Smooth muscle cell (in vitro differentiated cells): ENCODE data around the gene BUD13. TPM values are rescaled to one million over a fixed set of nuclear protein-coding genes. Genes with fewer than 3 reads are reported as not detected.

Source experiments
- DNase-seq: peaks from one replicate; lab custom pipeline; 2025; ENCODE audit not compliant: unreplicated experiment; lab: John Stamatoyannopoulos, UW
- H2AFZ ChIP-seq: fragments of 200-600 bp; sonication (generic); 2 replicates; pipeline ENCODE4 v1.6.0; 2016; ENCODE audit warnings: antibody characterized with exemption, low read depth, mild to moderate bottlenecking
- H3F3A ChIP-seq: fragments of 200-600 bp; sonication (generic); 2 replicates; pipeline ENCODE4 v1.6.0; 2017; ENCODE audit warnings: antibody characterized with exemption, low read depth
- H3K27ac ChIP-seq: fragments of 200-600 bp; sonication (generic); 2 replicates; pipeline ENCODE4 v1.5.1; 2016; ENCODE audit warnings: low read depth, mild to moderate bottlenecking
- H3K27me3 ChIP-seq: fragments of 200-600 bp; sonication (generic); 2 replicates; pipeline ENCODE4 v1.6.1; 2016; ENCODE audit warnings: low read depth, mild to moderate bottlenecking
- H3K36me3 ChIP-seq: fragments of 200-600 bp; sonication (generic); 2 replicates; pipeline ENCODE4 v1.5.1; 2016; ENCODE audit warnings: low read depth
- H3K4me1 ChIP-seq: fragments of 200-600 bp; sonication (generic); 2 replicates; pipeline ENCODE4 v1.5.1; 2016; ENCODE audit warnings: low read depth
- H3K4me2 ChIP-seq: fragments of 200-600 bp; sonication (generic); 2 replicates; pipeline ENCODE4 v1.6.0; 2016; ENCODE audit warnings: mild to moderate bottlenecking
- H3K4me3 ChIP-seq: fragments of 200-600 bp; sonication (generic); 2 replicates; pipeline ENCODE4 v1.5.1; 2016; ENCODE audit warnings: mild to moderate bottlenecking
- H3K79me2 ChIP-seq: fragments of 200-600 bp; sonication (generic); 2 replicates; pipeline ENCODE4 v1.6.0; 2016; ENCODE audit warnings: low read depth, mild to moderate bottlenecking
- H3K9ac ChIP-seq: fragments of 200-600 bp; sonication (generic); 2 replicates; pipeline ENCODE4 v1.6.0; 2016; ENCODE audit warnings: low read depth
- H3K9me3 ChIP-seq: fragments of 200-600 bp; sonication (generic); replicated peaks from 2 replicates; pipeline ENCODE4 v1.5.1; 2016; ENCODE audit warnings: low read depth
- H4K20me1 ChIP-seq: fragments of 200-600 bp; sonication (generic); 2 replicates; pipeline ENCODE4 v1.6.0; 2016; ENCODE audit warnings: low read depth
- CTCF ChIP-seq: fragments of 200-600 bp; sonication (generic); IDR thresholded peaks from 2 replicates; pipeline ENCODE4 v1.5.1; 2017; ENCODE audit warnings: borderline replicate concordance, mild to moderate bottlenecking, antibody characterized with exemption; ENCODE audit not compliant: insufficient read depth, poor library complexity, severe bottlenecking
- WGBS: methylation state at CpG from one replicate; pipeline ENCODE4 v1.1.7; 2016; ENCODE audit warnings: low lambda C conversion rate; 5-methylcytosine and 5-hydroxymethylcytosine counted together
- polyA plus RNA-seq: library from polyadenylated mRNA; unstranded; fragments of >200 nt; fragmentation: Nextera tagmentation; extraction: Ambion mirVana; gene quantifications from 2 replicates; pipeline ENCODE4 v1.2.1, GENCODE V29; 2016
- total RNA-seq: library from RNA; depleted of rRNA; stranded (reverse); fragments of >200 nt; gene quantifications from 2 replicates; pipeline ENCODE4 v1.2.3, GENCODE V29; 2014

BUD13 gene
- total and polyA plus RNA-seq, 2 experiments from 2014 or later: 10.9 to 13.4 TPM

GRCh38 chr11:116786966-116787365 is 14.2 kb upstream of the BUD13 start:
- H3K4me1 ChIP-seq: peaks cover 12% of the 10 kb centered on the region
- H3K36me3 ChIP-seq: peaks cover 8% of the 10 kb centered on the region
- H4K20me1 ChIP-seq: no peaks in the 10 kb centered on the region
- H3K79me2 ChIP-seq: peaks cover 13% of the 10 kb centered on the region
- 70% methylated on average over 5 of the region's 5 CpGs for WGBS
- no peaks in the 10 kb centered on the region for H3K9me3 ChIP-seq
- no peak for TF ChIP-seq CTCF
- H3F3A ChIP-seq: no peaks in the 10 kb centered on the region
- no peak overlapping the region for H2AFZ ChIP-seq
- H3K27me3 ChIP-seq: no peaks in the 10 kb centered on the region
- H3K4me2 ChIP-seq: peak overlapping the region; percentile 98
- no peak for DNase-seq
- H3K9ac ChIP-seq: peak overlapping the region; percentile 91
- H3K4me3 ChIP-seq: peak overlapping the region; percentile 92
- H3K27ac ChIP-seq: peak overlapping the region; percentile 71

GRCh38 chr11:116786326-116786725 is 13.5 kb upstream of the BUD13 start:
- Histone ChIP-seq H3K36me3 (peaks cover 8% of the 10 kb centered on the region), H3K27ac (no peak overlapping the region)

GRCh38 chr11:116782728-116783127 is 9.9 kb upstream of the BUD13 start:
- no peak for DNase-seq
- WGBS: 84% methylated on average over 4 of the region's 4 CpGs
- Histone ChIP-seq H3K9ac (no peak overlapping the region), H3K9me3 (no peaks in the 10 kb centered on the region), H3F3A (no peaks in the 10 kb centered on the region), H4K20me1 (no peaks in the 10 kb centered on the region), H3K79me2 (peaks cover 13% of the 10 kb centered on the region), H3K36me3 (peaks cover 23% of the 10 kb centered on the region), H3K27me3 (no peaks in the 10 kb centered on the region), H2AFZ (no peak overlapping the region), H3K27ac (no peak overlapping the region), H3K4me3 (no peak overlapping the region), H3K4me2 (no peak overlapping the region), H3K4me1 (peaks cover 7% of the 10 kb centered on the region)
- TF ChIP-seq CTCF: no peak

More at GRCh38 chr11:116786326-116786725, 13.5 kb upstream of the BUD13 start:
- Histone ChIP-seq H3K4me1 (peaks cover 12% of the 10 kb centered on the region), H4K20me1 (no peaks in the 10 kb centered on the region), H3K79me2 (peaks cover 13% of the 10 kb centered on the region), H3K4me3 (no peak overlapping the region), H3F3A (no peaks in the 10 kb centered on the region), H3K27me3 (no peaks in the 10 kb centered on the region), H2AFZ (no peak overlapping the region), H3K4me2 (no peak overlapping the region), H3K9ac (no peak overlapping the region), H3K9me3 (no peaks in the 10 kb centered on the region)
- no peak for DNase-seq
- TF ChIP-seq CTCF: no peak
- WGBS: 93% methylated on average over 2 of the region's 2 CpGs

- H4K20me1 ChIP-seq: no peaks in the 10 kb centered on the region
These were observed 5.8 kb upstream of the BUD13 start for GRCh38 chr11:116778556-116778955.

More at GRCh38 chr11:116778556-116778955, 5.8 kb upstream of the BUD13 start:
- Histone ChIP-seq H3K9me3 (no peaks in the 10 kb centered on the region), H3K27me3 (no peaks in the 10 kb centered on the region), H3K27ac (no peak overlapping the region), H3K4me1 (peaks cover 5% of the 10 kb centered on the region), H3K9ac (no peak overlapping the region), H3K36me3 (peaks cover 24% of the 10 kb centered on the region), H3K79me2 (no peaks in the 10 kb centered on the region), H3K4me3 (no peak overlapping the region), H2AFZ (no peak overlapping the region), H3F3A (peaks cover 3% of the 10 kb centered on the region), H3K4me2 (no peak overlapping the region)
- TF ChIP-seq CTCF: no peak
- no peak for DNase-seq
- 95% methylated on average over 4 of the region's 4 CpGs for WGBS
